ENCODE results near the gene ACOX2. TPM values are rescaled to one million over a fixed set of nuclear protein-coding genes. Genes with fewer than 3 reads are reported as not detected.
A peak's percentile ranks its signal among the peaks of the same experiment; 100 is the strongest.

ACOX2 gene
- total and polyA plus RNA-seq, 2 of the 8 experiments (the other 6 are each of a cell fraction or from before 2014, with no cell fraction given) = 3.2 to 9.2 TPM

DNA sequence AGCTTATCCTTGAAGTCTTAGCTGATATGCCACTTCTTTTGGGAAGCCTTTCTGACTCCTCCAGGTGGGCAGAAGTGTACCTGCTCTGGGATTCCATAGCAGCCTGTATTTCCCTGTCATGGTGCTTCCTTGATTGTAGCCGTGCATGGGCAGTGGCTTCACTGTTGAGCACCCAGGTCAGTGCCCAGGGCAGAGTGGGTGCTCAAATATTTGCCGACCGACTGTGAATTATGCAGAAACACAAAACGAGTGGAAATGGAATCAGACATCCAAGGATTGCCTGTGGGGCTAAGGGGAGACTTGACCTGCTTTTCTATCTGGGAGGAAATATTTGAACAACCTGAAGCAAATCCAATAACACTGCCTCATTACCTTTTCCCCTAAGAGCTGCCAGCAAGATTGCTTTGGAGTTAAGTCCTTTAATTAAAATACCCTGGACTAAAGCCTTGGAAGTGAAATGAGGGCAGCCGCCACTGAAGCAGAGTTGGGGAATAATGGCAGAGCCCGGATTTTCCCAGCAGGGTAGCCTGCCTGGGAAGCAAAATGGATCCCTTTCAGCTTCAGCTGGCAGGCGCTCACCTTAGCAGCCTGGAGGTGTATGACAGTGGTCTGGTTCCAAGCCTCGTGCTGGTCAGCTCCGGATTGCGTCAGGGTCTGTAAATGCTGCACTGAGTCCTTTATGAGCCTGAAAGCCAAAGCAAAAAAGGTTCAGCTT lies 14.9 kb downstream of the ACOX2 start (continued):
- TF ChIP-seq, protein P1, sequence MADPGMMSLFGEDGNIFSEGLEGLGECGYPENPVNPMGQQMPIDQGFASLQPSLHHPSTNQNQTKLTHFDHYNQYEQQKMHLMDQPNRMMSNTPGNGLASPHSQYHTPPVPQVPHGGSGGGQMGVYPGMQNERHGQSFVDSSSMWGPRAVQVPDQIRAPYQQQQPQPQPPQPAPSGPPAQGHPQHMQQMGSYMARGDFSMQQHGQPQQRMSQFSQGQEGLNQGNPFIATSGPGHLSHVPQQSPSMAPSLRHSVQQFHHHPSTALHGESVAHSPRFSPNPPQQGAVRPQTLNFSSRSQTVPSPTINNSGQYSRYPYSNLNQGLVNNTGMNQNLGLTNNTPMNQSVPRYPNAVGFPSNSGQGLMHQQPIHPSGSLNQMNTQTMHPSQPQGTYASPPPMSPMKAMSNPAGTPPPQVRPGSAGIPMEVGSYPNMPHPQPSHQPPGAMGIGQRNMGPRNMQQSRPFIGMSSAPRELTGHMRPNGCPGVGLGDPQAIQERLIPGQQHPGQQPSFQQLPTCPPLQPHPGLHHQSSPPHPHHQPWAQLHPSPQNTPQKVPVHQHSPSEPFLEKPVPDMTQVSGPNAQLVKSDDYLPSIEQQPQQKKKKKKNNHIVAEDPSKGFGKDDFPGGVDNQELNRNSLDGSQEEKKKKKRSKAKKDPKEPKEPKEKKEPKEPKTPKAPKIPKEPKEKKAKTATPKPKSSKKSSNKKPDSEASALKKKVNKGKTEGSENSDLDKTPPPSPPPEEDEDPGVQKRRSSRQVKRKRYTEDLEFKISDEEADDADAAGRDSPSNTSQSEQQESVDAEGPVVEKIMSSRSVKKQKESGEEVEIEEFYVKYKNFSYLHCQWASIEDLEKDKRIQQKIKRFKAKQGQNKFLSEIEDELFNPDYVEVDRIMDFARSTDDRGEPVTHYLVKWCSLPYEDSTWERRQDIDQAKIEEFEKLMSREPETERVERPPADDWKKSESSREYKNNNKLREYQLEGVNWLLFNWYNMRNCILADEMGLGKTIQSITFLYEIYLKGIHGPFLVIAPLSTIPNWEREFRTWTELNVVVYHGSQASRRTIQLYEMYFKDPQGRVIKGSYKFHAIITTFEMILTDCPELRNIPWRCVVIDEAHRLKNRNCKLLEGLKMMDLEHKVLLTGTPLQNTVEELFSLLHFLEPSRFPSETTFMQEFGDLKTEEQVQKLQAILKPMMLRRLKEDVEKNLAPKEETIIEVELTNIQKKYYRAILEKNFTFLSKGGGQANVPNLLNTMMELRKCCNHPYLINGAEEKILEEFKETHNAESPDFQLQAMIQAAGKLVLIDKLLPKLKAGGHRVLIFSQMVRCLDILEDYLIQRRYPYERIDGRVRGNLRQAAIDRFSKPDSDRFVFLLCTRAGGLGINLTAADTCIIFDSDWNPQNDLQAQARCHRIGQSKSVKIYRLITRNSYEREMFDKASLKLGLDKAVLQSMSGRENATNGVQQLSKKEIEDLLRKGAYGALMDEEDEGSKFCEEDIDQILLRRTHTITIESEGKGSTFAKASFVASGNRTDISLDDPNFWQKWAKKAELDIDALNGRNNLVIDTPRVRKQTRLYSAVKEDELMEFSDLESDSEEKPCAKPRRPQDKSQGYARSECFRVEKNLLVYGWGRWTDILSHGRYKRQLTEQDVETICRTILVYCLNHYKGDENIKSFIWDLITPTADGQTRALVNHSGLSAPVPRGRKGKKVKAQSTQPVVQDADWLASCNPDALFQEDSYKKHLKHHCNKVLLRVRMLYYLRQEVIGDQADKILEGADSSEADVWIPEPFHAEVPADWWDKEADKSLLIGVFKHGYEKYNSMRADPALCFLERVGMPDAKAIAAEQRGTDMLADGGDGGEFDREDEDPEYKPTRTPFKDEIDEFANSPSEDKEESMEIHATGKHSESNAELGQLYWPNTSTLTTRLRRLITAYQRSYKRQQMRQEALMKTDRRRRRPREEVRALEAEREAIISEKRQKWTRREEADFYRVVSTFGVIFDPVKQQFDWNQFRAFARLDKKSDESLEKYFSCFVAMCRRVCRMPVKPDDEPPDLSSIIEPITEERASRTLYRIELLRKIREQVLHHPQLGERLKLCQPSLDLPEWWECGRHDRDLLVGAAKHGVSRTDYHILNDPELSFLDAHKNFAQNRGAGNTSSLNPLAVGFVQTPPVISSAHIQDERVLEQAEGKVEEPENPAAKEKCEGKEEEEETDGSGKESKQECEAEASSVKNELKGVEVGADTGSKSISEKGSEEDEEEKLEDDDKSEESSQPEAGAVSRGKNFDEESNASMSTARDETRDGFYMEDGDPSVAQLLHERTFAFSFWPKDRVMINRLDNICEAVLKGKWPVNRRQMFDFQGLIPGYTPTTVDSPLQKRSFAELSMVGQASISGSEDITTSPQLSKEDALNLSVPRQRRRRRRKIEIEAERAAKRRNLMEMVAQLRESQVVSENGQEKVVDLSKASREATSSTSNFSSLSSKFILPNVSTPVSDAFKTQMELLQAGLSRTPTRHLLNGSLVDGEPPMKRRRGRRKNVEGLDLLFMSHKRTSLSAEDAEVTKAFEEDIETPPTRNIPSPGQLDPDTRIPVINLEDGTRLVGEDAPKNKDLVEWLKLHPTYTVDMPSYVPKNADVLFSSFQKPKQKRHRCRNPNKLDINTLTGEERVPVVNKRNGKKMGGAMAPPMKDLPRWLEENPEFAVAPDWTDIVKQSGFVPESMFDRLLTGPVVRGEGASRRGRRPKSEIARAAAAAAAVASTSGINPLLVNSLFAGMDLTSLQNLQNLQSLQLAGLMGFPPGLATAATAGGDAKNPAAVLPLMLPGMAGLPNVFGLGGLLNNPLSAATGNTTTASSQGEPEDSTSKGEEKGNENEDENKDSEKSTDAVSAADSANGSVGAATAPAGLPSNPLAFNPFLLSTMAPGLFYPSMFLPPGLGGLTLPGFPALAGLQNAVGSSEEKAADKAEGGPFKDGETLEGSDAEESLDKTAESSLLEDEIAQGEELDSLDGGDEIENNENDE (IDR thresholded peaks at IDR 0.05; ENCODE audit: insufficient replicate concordance, low read length) = no peak
- peak; percentile 85 for TF ChIP-seq YY1 (IDR thresholded peaks at IDR 0.05; ENCODE audit: low read depth, low read length)
- TF ChIP-seq, protein P2, sequence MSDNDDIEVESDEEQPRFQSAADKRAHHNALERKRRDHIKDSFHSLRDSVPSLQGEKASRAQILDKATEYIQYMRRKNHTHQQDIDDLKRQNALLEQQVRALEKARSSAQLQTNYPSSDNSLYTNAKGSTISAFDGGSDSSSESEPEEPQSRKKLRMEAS (IDR thresholded peaks at IDR 0.05) = peak; percentile 58

Measured in H1 (cell line).